GM21786 (cell line): Measurements from ENCODE around the gene SCARB2.

Source experiments
- ATAC-seq: cut with Tn5 transposase; IDR thresholded peaks from one replicate; pipeline ENCODE4 v1.9.1; 2021; ENCODE audit not compliant: unreplicated experiment

The SCARB2 gene

GRCh38 chr4:76155979-76156378 lies 57.6 kb downstream of the SCARB2 start:
- ATAC-seq, result no peak

GRCh38 chr4:76153356-76153755 lies 60.3 kb downstream of the SCARB2 start:
- no peak for ATAC-seq

- ATAC-seq, result peak; percentile 99
These were observed 65.3 kb downstream of the SCARB2 start, which contains the start of gene NUP54 for GRCh38 chr4:76148142-76148865. Gene NUP54, minus strand, starts transcription at chr4:76148397. Its CDS starts 23 bp downstream, at chr4:76148374.

- peak; percentile 34 for ATAC-seq
These were observed 66.0 kb downstream of the SCARB2 start for GRCh38 chr4:76147454-76148141.

GRCh38 chr4:76144546-76144945 lies 69.1 kb downstream of the SCARB2 start:
- ATAC-seq, result no peak

- no peak for ATAC-seq
These were observed 72.4 kb downstream of the SCARB2 start for GRCh38 chr4:76141241-76141640.

- no peak for ATAC-seq
These were observed 85.9 kb downstream of the SCARB2 start for GRCh38 chr4:76127754-76128153.

- ATAC-seq, result no peak
These were observed 87.8 kb downstream of the SCARB2 start for GRCh38 chr4:76125816-76126215.

GRCh38 chr4:76120199-76120598 lies 93.4 kb downstream of the SCARB2 start:
- ATAC-seq, result no peak

GRCh38 chr4:76117536-76117935 lies 96.1 kb downstream of the SCARB2 start:
- ATAC-seq, result no peak

- ATAC-seq, result no peak
These were observed 96.8 kb downstream of the SCARB2 start for GRCh38 chr4:76116821-76117220.
